Caki2 (cell line): Measurements from ENCODE around the gene CTAGE6. TPM values are rescaled to one million over a fixed set of nuclear protein-coding genes. Genes with fewer than 3 reads are reported as not detected.
"Not testable (repeated sequence)": the region's sequence is repeated elsewhere in the genome, so short reads cannot be mapped to it uniquely, and the experiment has no call there.

Experiments
- DNase-seq: peaks from one replicate; pipeline ENCODE4 v3.0.0-alpha.2; 2015; ENCODE audit warnings: low read depth
- in situ Hi-C: cut with HindIII; loops from 2 replicates; pipeline ENCODE4 v1.10.0; 2016; ENCODE audit warnings: low sequenced_read_pairs, low pct_unique_long_range_greater_than_20kb, mixed read lengths
- total RNA-seq: library from RNA; depleted of rRNA; stranded (reverse); fragments of >200 nt; shearing (Covaris generic); gene quantifications from 2 replicates; pipeline ENCODE4 v1.2.3, GENCODE V29; 2014; ENCODE audit warnings: low replicate concordance; rRNA removed

CTAGE6 gene
- total RNA-seq, 1 experiment from 2014 or later = not detected

GRCh38 chr7:143727561-143727960 lies 29.9 kb downstream of the CTAGE6 start:
- in situ Hi-C loops, DNase-seq: not testable (repeated sequence)

GRCh38 chr7:143726143-143726542 lies 31.4 kb downstream of the CTAGE6 start:
- DNase-seq, in situ Hi-C loops: not testable (repeated sequence)

- DNase-seq, in situ Hi-C loops: not testable (repeated sequence)
Observed at GRCh38 chr7:143720335-143720734, 37.2 kb downstream of the CTAGE6 start.

GRCh38 chr7:143715543-143716193 lies 41.8 kb downstream of the CTAGE6 start:
- in situ Hi-C loops, DNase-seq: not testable (repeated sequence)

- in situ Hi-C loops, DNase-seq: not testable (repeated sequence)
Observed at GRCh38 chr7:143714581-143715454, 42.7 kb downstream of the CTAGE6 start.

GRCh38 chr7:143712381-143712780 lies 45.1 kb downstream of the CTAGE6 start:
- DNase-seq, in situ Hi-C loops: not testable (repeated sequence)

- in situ Hi-C loops = not testable (repeated sequence)
Observed at GRCh38 chr7:143711727-143712324, 45.7 kb downstream of the CTAGE6 start.

GRCh38 chr7:143709895-143710294 lies 47.6 kb downstream of the CTAGE6 start:
- DNase-seq, in situ Hi-C loops: not testable (repeated sequence)

More at GRCh38 chr7:143711727-143712324, 45.7 kb downstream of the CTAGE6 start:
- not testable (repeated sequence) for DNase-seq

Other genes starting within 250 kb of the CTAGE6 start
- gene CTAGE15, start 185.9 kb downstream of the CTAGE6 start, total RNA-seq = not detected in 2 replicates
- 0.78 and 2.5 TPM in 2 replicates for gene TCAF2, start 136.7 kb downstream of the CTAGE6 start, total RNA-seq
- 24.0 and 28.7 TPM in 2 replicates for gene TCAF1, start 144.5 kb upstream of the CTAGE6 start, total RNA-seq
- gene OR2F2, start 177.5 kb upstream of the CTAGE6 start, total RNA-seq = not detected in 2 replicates
- not detected in 2 replicates for gene OR2F1, start 197.1 kb upstream of the CTAGE6 start, total RNA-seq
- not detected in 2 replicates for gene OR6B1, start 242.6 kb upstream of the CTAGE6 start, total RNA-seq